Measurements from ENCODE around the gene KIF14.

DNA sequence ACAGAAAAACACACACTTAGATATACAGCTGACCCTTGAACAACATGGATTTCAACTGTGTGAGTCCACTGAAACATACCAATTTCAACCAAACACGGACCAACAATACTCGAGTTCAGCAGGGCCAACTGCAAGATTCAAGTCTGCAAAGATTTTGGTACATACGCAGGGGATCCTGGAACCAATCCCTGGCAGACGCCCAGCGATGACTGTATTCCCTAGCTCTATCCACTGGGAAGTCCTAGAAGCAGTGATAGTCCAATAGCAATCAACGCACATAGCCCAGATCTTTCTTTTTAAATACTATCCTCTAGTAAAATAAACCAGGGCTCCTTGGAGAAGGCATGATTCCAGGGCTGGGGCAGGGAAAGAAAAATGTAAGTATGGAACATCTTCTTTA is 40.2 kb upstream of the KIF14 start:
- TF ChIP-seq AHR (CRISPR knock-in tag; IDR thresholded peaks at IDR 0.05), result no peak
- TF ChIP-seq, protein P1, sequence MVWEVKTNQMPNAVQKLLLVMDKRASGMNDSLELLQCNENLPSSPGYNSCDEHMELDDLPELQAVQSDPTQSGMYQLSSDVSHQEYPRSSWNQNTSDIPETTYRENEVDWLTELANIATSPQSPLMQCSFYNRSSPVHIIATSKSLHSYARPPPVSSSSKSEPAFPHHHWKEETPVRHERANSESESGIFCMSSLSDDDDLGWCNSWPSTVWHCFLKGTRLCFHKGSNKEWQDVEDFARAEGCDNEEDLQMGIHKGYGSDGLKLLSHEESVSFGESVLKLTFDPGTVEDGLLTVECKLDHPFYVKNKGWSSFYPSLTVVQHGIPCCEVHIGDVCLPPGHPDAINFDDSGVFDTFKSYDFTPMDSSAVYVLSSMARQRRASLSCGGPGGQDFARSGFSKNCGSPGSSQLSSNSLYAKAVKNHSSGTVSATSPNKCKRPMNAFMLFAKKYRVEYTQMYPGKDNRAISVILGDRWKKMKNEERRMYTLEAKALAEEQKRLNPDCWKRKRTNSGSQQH (CRISPR knock-in tag; IDR thresholded peaks at IDR 0.05; ENCODE audit: low read depth), result no peak
- no peak for TF ChIP-seq POLR2A (IDR thresholded peaks at IDR 0.05; ENCODE audit: insufficient read depth in 1 of 2, low read depth in 2 of 2, low read length in 2 of 2)
- TF ChIP-seq POLR2AphosphoS5 (IDR thresholded peaks at IDR 0.05; ENCODE audit: low read depth, low read length), result no peak
- TF ChIP-seq E2F1 (CRISPR knock-in tag; IDR thresholded peaks at IDR 0.05), result no peak
- TF ChIP-seq ZNF570 (CRISPR knock-in tag; IDR thresholded peaks at IDR 0.05; ENCODE audit: borderline replicate concordance), result no peak
- no peak for TF ChIP-seq ATF7 (IDR thresholded peaks at IDR 0.05)
- TF ChIP-seq ATF7 (CRISPR knock-in tag; IDR thresholded peaks at IDR 0.05), result no peak
